ENCODE data around the gene CMTM6.

CMTM6 gene

GRCh38 chr3:32460031-32460749 is 42.5 kb downstream of the CMTM6 start:
- H3K4me3 ChIP-seq (ENCODE audit: low read depth, low read length), result no peak overlapping the region
- no peak for DNase-seq (ENCODE audit: low read depth)
- no peak for TF ChIP-seq CTCF (IDR thresholded peaks at IDR 0.05; ENCODE audit: low read depth, low read length, missing control alignments)
- in situ Hi-C loops (cut with HindIII; ENCODE audit: low sequenced_read_pairs), result no loop called here

- no peak for DNase-seq (ENCODE audit: low read depth)
- TF ChIP-seq CTCF (IDR thresholded peaks at IDR 0.05; ENCODE audit: low read depth, low read length, missing control alignments), result no peak
- in situ Hi-C loops (cut with HindIII; ENCODE audit: low sequenced_read_pairs), result no loop called here
- no peak overlapping the region for H3K4me3 ChIP-seq (ENCODE audit: low read depth, low read length)
These were observed 43.2 kb downstream of the CMTM6 start for GRCh38 chr3:32459450-32459849.

- no peak for DNase-seq (ENCODE audit: low read depth)
- no peak for TF ChIP-seq CTCF (IDR thresholded peaks at IDR 0.05; ENCODE audit: low read depth, low read length, missing control alignments)
- in situ Hi-C loops (cut with HindIII; ENCODE audit: low sequenced_read_pairs), result no loop called here
- H3K4me3 ChIP-seq (ENCODE audit: low read depth, low read length), result no peak overlapping the region
These were observed 44.6 kb downstream of the CMTM6 start for GRCh38 chr3:32457971-32458471.

- H3K4me3 ChIP-seq (ENCODE audit: low read depth, low read length), result no peak overlapping the region
- DNase-seq (ENCODE audit: low read depth), result no peak
- no peak for TF ChIP-seq CTCF (IDR thresholded peaks at IDR 0.05; ENCODE audit: low read depth, low read length, missing control alignments)
- in situ Hi-C loops (cut with HindIII; ENCODE audit: low sequenced_read_pairs), result no loop called here
These were observed 46.1 kb downstream of the CMTM6 start for GRCh38 chr3:32456429-32457130.

- DNase-seq (ENCODE audit: low read depth), result no peak
- no peak for TF ChIP-seq CTCF (IDR thresholded peaks at IDR 0.05; ENCODE audit: low read depth, low read length, missing control alignments)
- H3K4me3 ChIP-seq (ENCODE audit: low read depth, low read length), result no peak overlapping the region
- in situ Hi-C loops (cut with HindIII; ENCODE audit: low sequenced_read_pairs), result no loop called here
These were observed 46.8 kb downstream of the CMTM6 start for GRCh38 chr3:32455609-32456428.

Measured in astrocyte of the cerebellum (primary cell).